Sigmoid colon (tissue), 7 donors: ENCODE data around the gene PHKG2. TPM values are rescaled to one million over a fixed set of nuclear protein-coding genes. Genes with fewer than 3 reads are reported as not detected.
A peak's percentile ranks its signal among the peaks of the same experiment; 100 is the strongest.

Experiments used
- DNase-seq: peaks from one replicate; pipeline ENCODE4 v3.0.0-alpha.2; 2019
- H3K27ac ChIP-seq, 4 donors: fragments of 200-600 bp; sonication (generic); one replicate each; pipeline ENCODE4 v1.5.1; 2016 to 2019; ENCODE audit warnings: mild to moderate bottlenecking in 1 of 4
- H3K27me3 ChIP-seq, 3 donors: fragments of 200-600 bp; sonication (generic); one replicate each; pipeline ENCODE4 v1.5.1; 2019; ENCODE audit warnings: mild to moderate bottlenecking in 1 of 3
- H3K36me3 ChIP-seq, 4 donors: fragments of 200-600 bp; sonication (generic); one replicate each; pipeline ENCODE4 v1.5.1; 2016 to 2019
- H3K4me1 ChIP-seq, 4 donors: fragments of 200-600 bp; sonication (generic); one replicate each; pipeline ENCODE4 v1.5.1; 2017 to 2019
- H3K4me3 ChIP-seq, 4 donors: fragments of 200-600 bp; sonication (generic); one replicate each; pipeline ENCODE4 v1.5.1; 2017 to 2019; ENCODE audit warnings: mild to moderate bottlenecking in 2 of 4, moderate library complexity in 1 of 4
- H3K9me3 ChIP-seq, 4 donors: fragments of 200-600 bp in 3 of 4; sonication (generic) in 3 of 4; one replicate each; pipeline versions ENCODE4 v1.5.1 to v1.6.1; 2013 to 2019
- EP300 ChIP-seq, 4 donors: sonication (generic); formaldehyde crosslinking; IDR thresholded peaks; one replicate each; pipeline ENCODE4 v1.6.1; 2017; ENCODE audit warnings: antibody characterized with exemption in 4 of 4
- POLR2A ChIP-seq, 2 donors: fragments of 450-650 bp; IDR thresholded peaks; one replicate each; pipeline ENCODE4 v1.6.1; 2016; ENCODE audit warnings: antibody characterized with exemption in 2 of 2, mild to moderate bottlenecking in 2 of 2, moderate library complexity in 2 of 2
- POLR2AphosphoS5 ChIP-seq, 4 donors: sonication (generic); formaldehyde crosslinking; IDR thresholded peaks; one replicate each; pipeline ENCODE4 v1.6.1; 2017; ENCODE audit warnings: antibody characterized with exemption in 4 of 4
- WGBS, 2 donors: extraction: QIAGEN DNeasy Blood & Tissue Kit; methylation state at CpG; one replicate each; pipeline ENCODE4 v1.1.7; 2013; 5-methylcytosine and 5-hydroxymethylcytosine counted together
- intact Hi-C: fragments of 100-400 bp; cut with DNase I; formaldehyde crosslinking; loops from one replicate; pipeline ENCODE4 v1.15.1; 2023
- polyA plus RNA-seq, 3 donors: library from polyadenylated mRNA; stranded (reverse); fragments of 200-250 nt; gene quantifications; one replicate each; pipeline ENCODE4 v1.2.3, GENCODE V29; 2013
- total RNA-seq, 4 donors: library from RNA; depleted of rRNA; stranded (reverse); fragments of >200 nt; gene quantifications; one replicate each; pipeline ENCODE4 v1.1.0, GENCODE V29; 2016
- TF ChIP-seq, protein P1 (sequence below), 4 experiments: fragments of 450-650 bp in 3 of 4; fragments of 200-600 bp in 1 of 4; IDR thresholded peaks; one replicate each; pipeline ENCODE4 v1.5.1; 2016 to 2019; ENCODE audit warnings: antibody characterized with exemption in 4 of 4, mild to moderate bottlenecking in 3 of 4, moderate library complexity in 2 of 4
- donor health status: healthy with polysubstance abuse.
- donor health status: Bipolar disorder and iron deficiency.
- donor health status: healthy.

Gene PHKG2
- total and polyA plus RNA-seq, 7 donors = 19.2 to 45.0 (median 23.8) TPM

DNA sequence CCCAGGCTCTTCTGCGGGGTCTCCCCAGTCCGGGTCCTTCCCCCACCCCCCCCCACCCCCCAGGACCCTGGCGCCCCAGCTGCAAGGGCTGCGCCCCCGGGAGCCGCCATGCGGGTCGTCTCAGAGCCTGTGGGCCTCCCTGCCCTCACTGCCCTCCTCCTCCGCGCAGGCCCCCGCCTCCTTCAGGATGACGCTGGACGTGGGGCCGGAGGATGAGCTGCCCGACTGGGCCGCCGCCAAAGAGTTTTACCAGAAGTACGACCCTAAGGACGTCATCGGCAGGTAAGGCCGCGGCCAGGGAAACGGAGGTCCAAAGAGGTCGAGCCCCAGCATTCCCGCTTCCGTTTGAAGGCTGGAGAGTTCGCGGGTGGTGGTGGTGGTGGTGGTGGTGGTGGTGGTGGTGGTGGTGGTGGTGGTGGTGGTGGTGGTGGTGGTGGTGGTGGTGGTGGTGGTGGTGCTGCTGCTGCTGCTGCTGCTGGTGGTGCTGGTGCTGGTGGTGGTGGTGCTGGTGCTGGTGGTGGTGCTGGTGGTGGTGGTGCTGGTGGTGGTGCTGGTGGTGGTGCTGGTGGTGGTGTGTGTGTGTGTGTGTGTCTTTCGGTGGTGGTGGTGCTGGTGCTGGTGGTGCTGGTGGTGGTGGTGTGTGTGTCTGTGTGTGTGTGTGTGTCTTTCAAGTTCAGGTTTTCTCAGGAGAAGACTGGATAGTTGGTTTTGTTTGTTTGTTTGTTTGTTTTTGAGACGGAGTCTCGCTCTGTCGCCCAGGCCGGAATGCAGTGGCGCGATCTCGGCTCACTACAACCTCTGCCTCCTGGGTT, 615 bp downstream of the PHKG2 start:
- intact Hi-C loops = loop anchor here (2.0 to 5.0 kb wide), 2 partner anchors 14 to 52 kb away; partner anchors contain the start of genes CFAP119, RNF40 and SRCAP
- H3K4me3 ChIP-seq = peak overlapping the region; percentile 79 to 99 (median 93)
- WGBS, 2 donors = 13 to 17% methylated on average over 36 of the region's 36 CpGs
- H3K36me3 ChIP-seq = peaks cover 0 to 48% (median 9%) of the 10 kb centered on the region in 4 donors
- DNase-seq = peak; percentile 83
- H3K4me1 ChIP-seq = peaks cover 0 to 27% (median 15%) of the 10 kb centered on the region in 4 donors
- H3K27ac ChIP-seq = peak overlapping the region; percentile 78 to 92 (median 84)
- no peaks in the 10 kb centered on the region for H3K9me3 ChIP-seq
- TF ChIP-seq POLR2A (IDR thresholded peaks at IDR 0.05) = no peak
- TF ChIP-seq, protein P1, sequence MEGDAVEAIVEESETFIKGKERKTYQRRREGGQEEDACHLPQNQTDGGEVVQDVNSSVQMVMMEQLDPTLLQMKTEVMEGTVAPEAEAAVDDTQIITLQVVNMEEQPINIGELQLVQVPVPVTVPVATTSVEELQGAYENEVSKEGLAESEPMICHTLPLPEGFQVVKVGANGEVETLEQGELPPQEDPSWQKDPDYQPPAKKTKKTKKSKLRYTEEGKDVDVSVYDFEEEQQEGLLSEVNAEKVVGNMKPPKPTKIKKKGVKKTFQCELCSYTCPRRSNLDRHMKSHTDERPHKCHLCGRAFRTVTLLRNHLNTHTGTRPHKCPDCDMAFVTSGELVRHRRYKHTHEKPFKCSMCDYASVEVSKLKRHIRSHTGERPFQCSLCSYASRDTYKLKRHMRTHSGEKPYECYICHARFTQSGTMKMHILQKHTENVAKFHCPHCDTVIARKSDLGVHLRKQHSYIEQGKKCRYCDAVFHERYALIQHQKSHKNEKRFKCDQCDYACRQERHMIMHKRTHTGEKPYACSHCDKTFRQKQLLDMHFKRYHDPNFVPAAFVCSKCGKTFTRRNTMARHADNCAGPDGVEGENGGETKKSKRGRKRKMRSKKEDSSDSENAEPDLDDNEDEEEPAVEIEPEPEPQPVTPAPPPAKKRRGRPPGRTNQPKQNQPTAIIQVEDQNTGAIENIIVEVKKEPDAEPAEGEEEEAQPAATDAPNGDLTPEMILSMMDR (IDR thresholded peaks at IDR 0.05) = no peak
- no peak for TF ChIP-seq POLR2AphosphoS5 (IDR thresholded peaks at IDR 0.05)
- no peak for TF ChIP-seq EP300 (IDR thresholded peaks at IDR 0.05)
- H3K27me3 ChIP-seq = no peaks in the 10 kb centered on the region

DNA sequence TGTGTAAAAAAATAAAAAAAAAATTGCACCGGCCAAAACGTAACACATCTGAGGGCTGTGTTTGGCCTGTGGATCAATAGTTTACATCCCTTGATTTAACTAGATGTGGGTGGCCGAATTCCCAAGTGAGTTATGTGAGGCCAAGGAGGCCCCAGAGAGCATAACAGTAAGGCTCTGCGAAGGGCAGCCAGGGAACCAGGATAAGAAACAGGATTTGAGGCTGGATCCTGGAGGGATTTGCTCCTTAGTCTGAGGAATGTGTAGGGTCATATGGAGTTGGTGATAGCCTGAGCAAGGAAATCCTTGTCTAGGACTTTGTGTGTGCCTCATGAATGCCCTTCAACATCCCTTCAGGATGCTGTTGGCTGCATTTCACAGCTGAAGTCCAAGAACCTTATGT, 2.0 kb downstream of the PHKG2 start:
- no peak for DNase-seq
- no peaks in the 10 kb centered on the region for H3K9me3 ChIP-seq
- H3K27ac ChIP-seq = no peak overlapping the region
- intact Hi-C loops = no loop called here
- TF ChIP-seq POLR2AphosphoS5 (IDR thresholded peaks at IDR 0.05) (no peak), POLR2A (IDR thresholded peaks at IDR 0.05) (no peak), EP300 (IDR thresholded peaks at IDR 0.05) (no peak)
- TF ChIP-seq, protein P1 (IDR thresholded peaks at IDR 0.05) = no peak
- H3K27me3 ChIP-seq = no peaks in the 10 kb centered on the region
- WGBS, 2 donors = 87 to 92% methylated on average over 4 of the region's 4 CpGs
- H3K4me3 ChIP-seq = no peak overlapping the region
- peaks cover 0 to 48% (median 16%) of the 10 kb centered on the region in 4 donors for H3K36me3 ChIP-seq
- H3K4me1 ChIP-seq = peaks cover 0 to 27% (median 15%) of the 10 kb centered on the region in 4 donors

DNA sequence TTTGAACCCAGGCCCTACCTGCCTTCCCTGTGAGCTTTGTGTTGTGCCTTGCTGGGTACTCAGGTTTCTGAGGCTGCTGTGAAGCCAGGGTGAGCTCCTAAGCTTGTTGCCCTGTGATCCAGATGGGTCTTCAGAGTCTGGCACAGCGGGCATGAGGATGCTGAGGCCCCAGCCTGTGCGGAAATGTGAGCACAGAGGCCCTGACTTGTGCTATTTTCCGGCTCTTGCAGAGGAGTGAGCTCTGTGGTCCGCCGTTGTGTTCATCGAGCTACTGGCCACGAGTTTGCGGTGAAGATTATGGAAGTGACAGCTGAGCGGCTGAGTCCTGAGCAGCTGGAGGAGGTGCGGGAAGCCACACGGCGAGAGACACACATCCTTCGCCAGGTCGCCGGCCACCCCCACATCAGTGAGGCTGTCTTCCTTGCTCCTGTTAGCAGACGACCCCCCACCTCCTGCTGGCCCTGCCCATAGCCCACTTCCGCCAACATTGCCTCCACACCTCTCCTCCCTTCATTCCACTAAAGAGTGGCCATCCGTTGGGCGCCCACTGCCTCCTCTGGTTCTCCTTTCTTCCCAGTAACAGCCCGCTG, 2.7 kb downstream of the PHKG2 start:
- no peak overlapping the region for H3K4me3 ChIP-seq
- H3K27ac ChIP-seq = no peak overlapping the region
- H3K9me3 ChIP-seq = no peaks in the 10 kb centered on the region
- TF ChIP-seq EP300 (IDR thresholded peaks at IDR 0.05) (no peak), POLR2AphosphoS5 (IDR thresholded peaks at IDR 0.05) (no peak), POLR2A (IDR thresholded peaks at IDR 0.05) (no peak)
- TF ChIP-seq, protein P1 (IDR thresholded peaks at IDR 0.05) = no peak
- intact Hi-C loops = no loop called here
- 94% methylated on average over 20 of the region's 20 CpGs for WGBS, 2 donors
- peak; percentile 64 for DNase-seq
- H3K36me3 ChIP-seq = peaks cover 0 to 50% (median 16%) of the 10 kb centered on the region in 4 donors
- peaks cover 0 to 27% (median 15%) of the 10 kb centered on the region in 4 donors for H3K4me1 ChIP-seq
- no peaks in the 10 kb centered on the region for H3K27me3 ChIP-seq

DNA sequence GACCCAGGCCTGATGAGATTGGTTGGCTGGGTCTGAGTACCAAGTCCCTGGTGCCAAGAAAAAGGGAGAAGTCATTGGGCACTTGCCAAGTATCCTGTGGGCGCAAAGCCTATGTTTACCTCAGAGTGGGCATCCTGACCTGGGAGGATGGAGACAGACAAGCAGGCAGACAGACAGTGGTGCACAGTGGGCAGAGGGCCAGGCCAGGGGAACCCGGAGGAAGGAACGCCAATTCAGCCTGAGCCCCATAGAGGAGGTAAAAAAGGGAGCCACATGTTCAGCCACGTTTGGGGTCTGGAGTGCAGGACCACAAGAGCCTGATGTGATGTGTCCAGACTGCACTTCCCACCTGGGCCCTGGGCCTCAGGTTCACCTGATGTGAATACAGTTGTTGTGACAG, 5.4 kb downstream of the PHKG2 start:
- intact Hi-C loops = no loop called here
- TF ChIP-seq, protein P1 (IDR thresholded peaks at IDR 0.05) = no peak
- TF ChIP-seq POLR2AphosphoS5 (IDR thresholded peaks at IDR 0.05) = no peak
- H3K9me3 ChIP-seq = no peaks in the 10 kb centered on the region
- H3K27me3 ChIP-seq = no peaks in the 10 kb centered on the region
- H3K4me3 ChIP-seq = no peak overlapping the region
- H3K36me3 ChIP-seq = peaks cover 0 to 64% (median 22%) of the 10 kb centered on the region in 4 donors
- no peak overlapping the region for H3K27ac ChIP-seq
- peak; percentile 53 for DNase-seq
- WGBS, 2 donors = 81 to 88% methylated on average over 4 of the region's 4 CpGs
- peaks cover 0 to 10% (median 7%) of the 10 kb centered on the region in 4 donors for H3K4me1 ChIP-seq
